Measurements from ENCODE around the gene PSD4.
"Not testable (repeated sequence)": the region's sequence is repeated elsewhere in the genome, so short reads cannot be mapped to it uniquely, and the experiment has no call there.

The PSD4 gene

DNA sequence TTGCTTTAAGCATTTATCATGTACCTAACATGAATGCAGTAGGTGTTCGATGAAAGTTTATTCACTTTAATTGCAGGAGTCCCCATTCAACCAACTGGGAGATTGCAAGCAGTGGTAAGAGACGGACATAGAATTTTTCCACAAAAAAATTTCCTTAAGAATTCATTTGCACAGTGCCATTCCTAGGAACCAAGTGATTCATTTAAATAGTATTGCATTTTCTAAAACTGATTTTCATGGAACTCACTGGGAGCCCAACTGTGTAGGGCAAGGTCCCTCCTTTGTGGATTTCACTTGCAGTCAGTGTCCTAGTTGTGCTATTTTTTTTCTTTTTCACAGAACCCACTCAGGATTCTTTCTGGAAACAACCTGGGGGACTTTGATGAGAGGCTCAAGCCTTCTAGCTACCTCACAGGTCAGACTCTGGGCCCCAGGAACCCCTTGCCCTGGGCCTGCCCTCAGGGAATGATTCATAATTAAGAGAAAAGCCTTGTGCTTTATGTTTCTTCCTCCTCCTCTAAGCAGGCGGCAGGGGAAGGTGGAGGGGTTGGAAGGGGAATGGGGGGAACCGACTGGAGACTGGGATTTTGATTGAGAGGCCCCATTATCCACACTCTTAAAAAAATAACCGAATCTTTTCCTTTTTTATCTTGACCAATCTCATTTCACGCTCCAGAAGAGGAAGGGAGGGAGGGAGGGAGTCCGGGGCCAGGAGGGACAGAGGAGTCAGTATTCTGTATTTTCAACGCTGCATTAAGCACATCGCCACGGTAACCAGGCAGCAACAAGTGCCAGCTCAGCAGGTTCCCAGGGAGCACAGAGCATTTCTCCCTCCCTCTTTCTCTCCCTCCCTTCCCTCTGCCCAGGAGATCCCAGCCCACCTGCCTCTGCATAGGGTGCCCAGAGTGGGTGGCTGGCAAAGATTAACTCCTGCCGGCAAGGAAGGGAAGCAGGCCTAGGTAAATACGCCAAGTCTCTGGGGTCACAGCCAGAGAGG is 51.8 kb downstream of the PSD4 start:
- no peak for DNase-seq

DNA sequence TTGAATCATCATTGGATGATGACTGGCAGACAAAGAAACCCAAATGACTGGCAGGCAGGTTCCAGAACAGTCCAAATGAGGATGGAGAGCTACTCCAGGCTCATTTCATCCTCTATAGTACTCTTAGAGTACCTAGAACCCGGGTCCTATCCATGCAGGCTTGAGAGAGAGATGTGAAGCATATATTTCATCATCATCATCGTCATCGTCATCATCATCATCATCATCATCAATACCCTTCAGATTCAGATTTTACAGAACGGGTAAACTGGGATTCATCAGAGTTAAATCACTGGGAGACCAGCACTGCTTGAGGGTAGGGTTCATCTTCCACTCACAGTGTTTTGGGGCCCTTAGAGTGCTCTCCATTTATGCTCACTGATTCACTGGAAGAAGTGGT is 52.7 kb downstream of the PSD4 start:
- DNase-seq: no peak

DNA sequence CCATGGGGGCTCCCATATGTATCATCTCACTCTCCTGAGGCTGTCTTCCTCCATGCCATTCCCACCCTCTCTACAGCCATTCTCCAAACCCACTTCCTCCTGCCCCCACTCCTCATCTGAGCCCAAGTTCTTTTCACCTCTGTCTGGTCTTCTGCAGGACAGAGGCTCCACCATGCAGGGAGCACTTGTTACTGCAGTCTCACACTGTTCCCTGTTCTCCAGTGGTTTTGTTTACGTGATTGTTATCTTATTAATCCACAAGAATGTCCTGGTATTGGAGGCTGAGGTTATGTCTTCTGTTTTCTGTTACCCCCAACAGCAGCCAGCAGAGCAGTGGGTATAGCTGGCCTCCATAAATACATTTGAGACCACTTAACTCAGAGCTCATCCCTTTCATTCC is 53.5 kb downstream of the PSD4 start:
- DNase-seq: no peak

DNA sequence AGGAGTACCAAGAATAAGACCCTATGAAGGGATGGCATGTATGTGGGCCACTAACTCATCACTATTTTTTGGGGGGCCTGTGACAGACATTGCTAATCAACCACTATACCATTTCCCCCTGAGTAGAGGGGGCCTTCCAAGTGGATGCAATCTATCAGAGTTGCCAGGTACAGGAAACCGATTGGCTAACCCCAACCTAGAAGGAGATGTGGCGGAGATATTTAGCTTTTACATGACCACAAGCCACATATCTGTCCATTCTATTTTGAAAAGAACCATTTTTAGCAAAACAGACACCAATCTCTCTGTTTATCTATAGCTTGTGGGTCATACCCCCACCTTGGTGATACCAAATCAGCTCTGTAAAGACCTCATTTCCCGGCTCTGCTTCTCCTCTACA is 53.9 kb downstream of the PSD4 start:
- no peak for DNase-seq

DNA sequence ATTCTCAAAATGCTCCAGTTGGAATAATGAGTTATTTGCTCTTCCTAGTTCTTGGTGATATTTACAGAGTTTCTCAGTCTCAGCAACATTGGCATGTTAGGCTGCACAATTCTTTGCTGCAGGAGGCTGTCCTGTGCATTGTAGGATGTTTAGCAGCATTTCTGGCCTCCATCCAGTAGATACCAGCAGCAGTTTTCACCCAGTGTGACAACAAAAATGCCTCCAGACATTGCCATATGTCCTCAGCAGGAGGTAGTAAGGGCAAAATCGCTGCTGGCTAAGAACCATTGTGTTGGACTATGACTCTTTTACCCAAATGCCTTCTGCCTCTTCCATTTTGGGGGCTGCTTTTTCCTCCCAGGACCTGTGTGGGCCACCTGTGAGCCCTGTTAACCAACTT is 54.6 kb downstream of the PSD4 start:
- DNase-seq: no peak

DNA sequence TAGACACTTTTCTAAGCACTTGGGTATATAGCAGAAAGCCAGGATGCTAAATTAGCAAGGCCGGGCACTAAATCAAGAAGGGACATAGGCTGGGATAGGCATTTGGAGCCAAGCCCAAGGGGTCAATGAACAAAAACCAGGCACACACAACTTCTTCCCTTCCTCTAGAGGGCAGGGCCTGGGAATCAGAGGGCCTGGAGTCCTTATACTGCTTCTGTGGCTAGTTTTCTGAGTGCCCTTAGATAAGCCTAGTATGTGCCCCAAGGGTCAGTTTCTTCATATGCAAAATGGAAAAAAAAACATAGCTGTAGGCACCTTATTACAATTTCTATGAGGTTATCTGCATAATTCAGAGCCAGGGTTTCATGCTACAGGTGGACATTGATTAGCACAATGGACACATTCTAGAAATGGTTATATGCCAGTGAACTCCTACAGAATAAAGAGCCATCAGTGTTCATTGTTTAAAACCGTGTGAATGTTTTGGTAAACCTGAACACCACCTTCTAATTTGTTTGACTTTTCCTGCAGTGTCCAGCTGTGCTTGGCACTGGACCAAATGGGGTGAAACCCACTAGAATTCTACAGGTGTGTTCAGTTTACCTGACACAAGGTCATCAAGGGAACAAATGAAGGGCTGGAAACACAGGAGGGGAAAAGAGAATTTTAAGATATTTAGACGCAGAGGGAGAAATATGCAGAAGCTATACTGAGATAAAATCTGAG is 55.4 kb downstream of the PSD4 start:
- no peak for DNase-seq

DNA sequence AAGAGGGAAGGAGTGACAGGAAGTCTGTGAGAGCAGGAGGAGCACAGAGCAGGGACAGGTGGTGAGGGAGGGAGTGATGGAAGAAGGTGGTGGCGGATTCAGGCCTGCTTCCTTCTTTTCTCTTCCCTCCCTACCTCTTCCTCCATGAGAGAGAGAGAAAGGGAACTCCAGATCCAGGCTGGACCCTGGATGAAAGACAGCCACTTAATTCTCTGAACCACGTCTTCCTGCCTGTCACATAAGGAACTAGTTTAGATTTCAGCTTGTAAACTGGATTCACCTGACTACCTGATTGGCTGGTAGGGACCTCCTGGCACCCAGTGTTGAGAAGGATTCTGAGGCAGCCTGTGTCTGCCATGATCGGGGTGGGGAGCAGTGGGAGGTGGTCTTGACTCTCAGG is 56.0 kb downstream of the PSD4 start:
- DNase-seq: no peak

DNA sequence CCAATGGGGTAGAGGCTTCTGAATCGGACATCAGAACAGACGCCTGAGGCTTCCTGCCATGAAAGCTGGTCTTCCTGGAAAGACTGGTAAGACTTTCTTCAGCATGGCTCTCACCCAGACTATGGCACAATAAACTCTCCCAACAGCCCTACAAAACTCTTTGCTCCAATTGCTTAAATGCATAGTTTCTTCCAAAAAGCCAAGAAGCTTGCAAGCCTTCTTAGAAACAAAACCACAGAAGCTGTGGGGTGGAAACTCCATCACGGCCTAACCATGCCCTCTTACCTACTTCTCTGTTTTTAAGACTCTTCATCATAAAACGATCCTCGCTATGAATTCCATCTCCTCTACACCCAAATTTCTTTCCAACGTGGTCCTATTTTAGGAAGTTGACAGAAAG is 56.8 kb downstream of the PSD4 start:
- no peak for DNase-seq

DNA sequence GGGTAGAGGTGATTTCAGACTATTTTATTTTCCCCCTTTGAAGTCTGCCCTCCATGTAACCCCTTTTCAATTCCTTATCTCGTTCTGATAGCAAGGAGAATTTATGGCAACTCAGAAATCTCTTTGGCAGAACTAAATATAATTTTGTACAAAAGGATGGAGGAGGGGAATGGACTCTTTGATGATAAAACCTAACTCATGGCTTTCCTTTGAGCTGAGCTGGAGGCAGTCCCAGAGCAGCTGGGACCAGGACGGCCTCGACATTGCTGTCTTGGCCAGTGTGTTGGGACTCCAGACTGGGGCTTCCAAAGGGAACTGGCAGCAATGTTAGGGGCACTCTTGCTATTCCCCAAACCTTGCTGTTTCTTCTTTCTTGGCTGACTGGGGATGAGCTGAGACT is 57.3 kb downstream of the PSD4 start:
- no peak for DNase-seq

DNA sequence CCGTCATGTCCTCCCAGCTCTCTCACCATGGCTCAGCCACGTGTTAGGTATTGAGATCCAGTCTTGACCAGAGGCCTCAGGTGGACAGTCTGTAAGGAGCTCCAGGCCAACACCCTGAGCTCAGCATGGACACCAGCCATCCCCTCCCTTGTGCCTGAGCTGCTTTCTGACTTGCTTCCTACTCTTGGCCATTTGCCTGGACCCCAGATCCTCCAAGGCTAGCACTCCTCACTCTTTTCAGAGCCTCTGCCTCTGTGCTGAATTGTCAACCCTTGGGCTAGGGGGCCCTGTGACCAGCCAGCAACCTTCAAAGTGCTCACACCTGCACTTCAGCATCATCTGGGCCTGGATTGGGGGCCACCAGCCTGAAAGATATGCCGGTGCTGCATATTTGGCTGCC is 58.4 kb downstream of the PSD4 start:
- DNase-seq: no peak

DNA sequence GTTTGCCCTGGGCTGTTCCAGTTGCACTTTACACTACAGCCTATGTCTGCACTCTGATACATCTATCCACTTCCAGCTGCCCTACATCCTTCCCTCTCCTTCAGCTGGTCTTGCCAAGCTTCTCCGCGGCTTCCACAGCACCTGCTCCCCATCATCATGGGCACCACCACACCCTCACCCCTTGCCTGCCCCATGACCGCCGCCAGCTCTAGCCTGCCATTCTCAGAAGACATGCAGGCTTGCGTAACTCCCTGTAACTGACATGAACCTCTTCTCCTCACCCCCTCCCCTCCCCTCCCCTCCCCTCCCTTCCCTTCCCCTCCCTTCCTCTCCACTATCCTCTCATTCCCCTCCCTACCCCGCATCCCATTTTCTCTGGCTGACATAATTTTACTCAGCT is 59.0 kb downstream of the PSD4 start:
- no peak for DNase-seq

DNA sequence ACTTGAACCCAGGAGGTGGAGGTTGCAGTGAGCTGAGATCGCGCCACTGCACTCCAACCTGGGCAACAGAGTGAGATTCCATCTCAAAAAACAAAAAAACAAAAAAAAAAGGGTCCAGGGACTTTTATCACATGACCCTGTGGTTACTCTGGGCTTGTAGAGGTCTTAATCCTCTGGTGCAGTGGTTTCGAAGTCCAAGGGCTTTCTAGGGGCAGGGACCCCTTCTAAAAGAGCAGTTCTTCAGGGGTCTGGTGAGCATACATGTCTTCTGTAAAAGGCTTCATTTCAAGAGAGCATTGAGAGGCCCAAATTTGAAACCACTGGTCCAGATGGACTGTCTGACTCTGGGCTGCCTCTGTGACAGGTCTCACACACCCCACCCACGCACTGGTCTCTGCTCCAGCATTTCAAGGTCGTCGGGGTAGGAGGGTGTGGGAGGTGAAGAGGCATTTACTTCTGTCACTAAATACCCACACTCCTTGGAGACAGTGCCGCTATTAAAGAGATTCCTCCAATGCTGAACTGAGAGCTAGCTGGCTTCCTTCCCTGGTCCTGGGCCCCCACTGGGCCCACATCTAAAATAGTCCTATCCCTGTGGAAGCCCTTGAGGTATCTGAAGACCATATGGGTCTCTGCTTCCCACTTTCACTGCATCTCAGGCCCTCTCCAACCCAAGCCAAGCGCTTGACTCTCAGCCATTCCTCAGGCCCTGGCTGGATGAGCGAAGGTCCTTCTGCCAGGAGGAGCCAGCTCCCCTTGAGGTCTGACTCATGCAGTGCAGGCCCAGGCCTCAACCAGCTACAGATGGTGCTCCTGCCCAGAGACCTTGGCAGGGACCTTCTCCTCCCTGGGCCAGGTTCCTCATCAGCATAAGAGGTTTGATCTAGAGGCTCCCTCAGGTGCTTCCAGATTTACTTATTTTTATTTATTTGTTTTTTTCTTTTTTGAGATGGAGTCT is 60.1 kb downstream of the PSD4 start:
- DNase-seq: no peak

DNA sequence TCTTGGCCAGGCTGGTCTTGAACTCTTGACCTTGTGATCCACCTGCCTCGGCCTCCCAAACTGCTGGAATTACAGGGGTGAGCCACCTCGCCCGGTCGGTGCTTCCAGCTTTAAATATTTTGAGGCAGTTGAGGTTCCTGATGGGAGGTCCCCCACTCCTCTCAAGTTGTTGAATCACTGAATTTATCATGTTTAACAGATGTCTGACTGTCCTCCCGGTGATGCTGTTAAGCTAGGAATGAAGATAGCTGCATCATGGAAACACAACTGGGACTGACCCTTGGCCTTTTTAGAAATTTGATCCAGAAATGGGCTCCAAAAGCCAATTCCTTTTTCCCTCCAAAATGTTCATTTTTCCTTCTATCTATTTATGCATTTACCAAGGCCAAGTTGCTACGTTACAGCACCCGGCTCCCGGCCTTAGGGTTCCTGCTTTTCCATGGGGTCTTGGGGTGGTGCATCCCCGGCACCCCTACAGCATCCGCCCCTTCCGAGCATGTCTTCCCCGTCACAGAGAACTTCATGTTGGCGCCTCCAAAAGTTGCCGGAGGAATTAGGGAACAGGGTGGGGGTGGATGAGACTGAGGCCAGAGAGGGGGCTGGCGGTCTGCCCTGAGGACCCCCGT is 61.1 kb downstream of the PSD4 start:
- DNase-seq: no peak

DNA sequence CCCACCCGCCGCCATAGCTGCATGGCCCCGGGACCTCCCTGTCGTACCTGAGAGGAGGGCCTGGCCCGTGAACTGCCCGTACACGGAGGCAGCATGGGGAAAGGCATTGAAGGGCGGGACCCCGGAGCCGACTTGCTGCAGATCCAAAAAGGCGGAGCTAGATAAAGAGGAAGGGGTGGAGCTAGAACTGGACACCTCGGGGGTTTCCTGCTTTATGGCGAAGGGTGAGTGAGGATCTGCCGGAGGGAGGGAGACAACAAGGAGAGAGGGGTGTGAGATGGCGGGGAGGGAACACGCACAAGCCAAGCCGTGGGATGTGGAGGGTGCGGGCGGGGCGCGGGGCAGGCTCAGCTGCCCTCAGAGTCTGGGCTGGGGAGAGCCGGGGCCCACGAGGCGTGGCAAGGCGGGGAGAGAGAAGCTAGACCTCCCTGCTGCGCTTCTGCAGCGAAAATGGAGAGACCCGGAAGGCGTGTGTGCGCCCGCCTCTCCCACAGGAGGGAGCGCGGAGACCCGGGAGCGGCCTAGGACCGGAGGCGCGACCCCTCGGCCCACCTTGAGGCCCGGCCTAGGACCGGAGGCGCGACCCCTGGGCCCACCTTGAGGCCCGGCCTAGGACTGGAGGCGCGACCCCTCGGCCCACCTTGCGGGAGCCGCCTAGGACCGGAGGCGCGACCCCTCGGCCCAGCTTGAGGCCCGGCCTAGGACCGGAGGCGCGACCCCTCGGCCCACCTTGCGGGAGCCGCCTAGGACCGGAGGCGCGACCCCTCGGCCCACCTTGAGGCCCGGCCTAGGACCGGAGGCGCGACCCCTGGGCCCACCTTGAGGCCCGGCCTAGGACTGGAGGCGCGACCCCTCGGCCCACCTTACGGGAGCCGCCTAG is 61.8 kb downstream of the PSD4 start:
- DNase-seq: not testable (repeated sequence)

DNA sequence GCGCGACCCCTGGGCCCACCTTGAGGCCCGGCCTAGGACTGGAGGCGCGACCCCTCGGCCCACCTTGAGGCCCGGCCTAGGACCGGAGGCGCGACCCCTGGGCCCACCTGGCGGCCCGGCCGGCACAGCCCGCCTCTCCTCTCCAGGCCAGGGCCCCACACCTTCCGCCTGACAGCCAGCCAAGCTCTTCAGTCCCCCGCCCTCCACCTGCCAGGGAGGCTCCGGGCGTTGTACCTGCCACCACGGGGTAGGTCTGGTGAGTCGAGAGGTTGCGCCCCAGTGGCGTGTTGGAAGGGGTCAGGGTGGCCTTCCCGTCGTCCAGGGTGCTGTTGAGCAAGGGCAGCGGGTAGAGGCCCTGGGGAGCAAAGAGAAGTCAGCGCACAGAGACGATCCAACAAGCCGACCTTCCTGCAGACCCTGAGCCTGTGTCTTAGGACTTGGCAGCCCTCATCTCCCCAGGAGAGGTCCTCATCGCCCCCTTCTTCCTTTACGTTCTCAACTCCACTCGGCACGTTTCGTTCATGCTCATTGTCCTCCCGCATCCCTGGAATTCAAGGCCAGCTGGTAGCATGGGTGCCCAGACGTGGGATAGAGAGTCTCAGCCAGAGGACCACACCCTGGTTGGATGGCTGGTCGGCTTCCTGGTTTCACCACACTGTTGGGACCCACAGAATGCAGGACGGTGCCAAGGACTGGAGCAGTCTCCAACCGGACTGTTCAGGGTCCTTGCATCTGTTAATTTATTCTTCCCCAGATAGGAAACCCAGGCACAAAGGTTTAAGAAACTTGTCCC is 62.8 kb downstream of the PSD4 start:
- DNase-seq: no peak

DNA sequence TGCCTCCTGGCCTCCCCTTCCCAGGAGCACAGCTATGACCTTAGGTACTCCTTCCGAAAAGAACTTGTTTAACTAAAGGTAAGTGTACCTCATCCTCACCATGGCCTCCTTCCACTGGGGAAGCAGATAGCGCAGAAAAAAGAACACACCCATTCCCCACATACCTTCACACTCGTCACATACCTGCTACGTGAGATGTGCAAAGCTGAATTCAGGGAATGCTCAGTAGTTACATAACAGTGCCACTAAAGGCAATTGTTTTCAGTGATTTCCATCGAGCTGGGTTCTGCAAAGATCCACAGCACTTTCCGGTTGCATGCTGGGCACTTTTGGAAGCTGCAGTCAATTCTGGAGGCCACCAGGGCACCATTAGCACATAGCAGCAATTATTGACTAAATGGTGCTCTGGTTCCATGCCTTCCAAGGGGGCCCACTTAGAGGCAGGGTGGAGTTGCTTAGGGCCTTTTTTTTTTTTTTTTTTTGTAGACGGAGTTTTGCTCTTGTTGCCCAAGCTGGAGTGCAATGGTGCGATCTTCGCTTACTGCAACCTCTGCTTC is 63.9 kb downstream of the PSD4 start:
- no peak for DNase-seq

DNA sequence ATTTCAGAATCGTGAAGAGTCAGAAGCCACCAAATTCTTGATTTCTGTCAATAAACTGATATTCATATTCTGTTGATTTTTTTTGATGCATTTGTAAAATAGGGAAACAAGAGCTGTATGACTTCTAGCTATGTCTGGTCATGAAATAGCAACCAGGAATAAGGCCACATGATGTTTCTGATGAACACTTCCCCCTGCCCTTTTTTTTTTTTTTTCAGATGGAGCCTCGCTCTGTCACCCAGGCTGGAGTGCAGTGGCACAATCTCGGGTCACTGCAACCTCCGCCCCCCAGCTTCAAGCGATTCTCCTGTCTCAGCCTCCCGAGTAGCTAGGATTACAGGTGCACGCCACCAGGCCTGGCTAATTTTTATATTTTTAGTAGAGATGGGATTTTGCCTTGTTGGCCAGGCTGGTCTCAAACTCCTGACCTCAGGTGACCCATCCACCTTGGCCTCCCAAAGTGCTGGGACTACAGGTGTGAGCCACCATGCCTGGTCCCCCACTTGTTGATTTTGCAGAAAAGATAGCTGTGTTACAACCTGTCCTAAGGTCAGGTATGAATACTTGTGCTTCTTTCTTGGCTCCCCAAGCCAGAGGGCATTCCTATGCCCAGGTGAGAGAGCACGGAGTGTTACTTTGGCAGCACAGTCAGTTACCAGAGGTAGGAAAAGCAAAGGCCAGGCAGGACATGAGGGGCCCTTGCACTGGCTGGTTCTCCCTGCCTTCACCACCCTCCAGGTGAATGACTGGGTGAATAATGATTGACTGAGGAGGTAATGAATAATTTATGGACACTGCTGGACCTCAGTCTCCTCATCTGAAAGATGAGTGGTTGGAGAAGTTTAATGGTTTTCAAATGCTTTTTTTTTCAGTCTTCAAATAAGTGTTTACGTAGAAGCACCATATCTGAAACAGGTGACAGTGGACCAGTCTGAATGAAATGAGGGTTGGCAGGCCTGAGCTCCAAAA is 65.4 kb downstream of the PSD4 start:
- DNase-seq: no peak

DNA sequence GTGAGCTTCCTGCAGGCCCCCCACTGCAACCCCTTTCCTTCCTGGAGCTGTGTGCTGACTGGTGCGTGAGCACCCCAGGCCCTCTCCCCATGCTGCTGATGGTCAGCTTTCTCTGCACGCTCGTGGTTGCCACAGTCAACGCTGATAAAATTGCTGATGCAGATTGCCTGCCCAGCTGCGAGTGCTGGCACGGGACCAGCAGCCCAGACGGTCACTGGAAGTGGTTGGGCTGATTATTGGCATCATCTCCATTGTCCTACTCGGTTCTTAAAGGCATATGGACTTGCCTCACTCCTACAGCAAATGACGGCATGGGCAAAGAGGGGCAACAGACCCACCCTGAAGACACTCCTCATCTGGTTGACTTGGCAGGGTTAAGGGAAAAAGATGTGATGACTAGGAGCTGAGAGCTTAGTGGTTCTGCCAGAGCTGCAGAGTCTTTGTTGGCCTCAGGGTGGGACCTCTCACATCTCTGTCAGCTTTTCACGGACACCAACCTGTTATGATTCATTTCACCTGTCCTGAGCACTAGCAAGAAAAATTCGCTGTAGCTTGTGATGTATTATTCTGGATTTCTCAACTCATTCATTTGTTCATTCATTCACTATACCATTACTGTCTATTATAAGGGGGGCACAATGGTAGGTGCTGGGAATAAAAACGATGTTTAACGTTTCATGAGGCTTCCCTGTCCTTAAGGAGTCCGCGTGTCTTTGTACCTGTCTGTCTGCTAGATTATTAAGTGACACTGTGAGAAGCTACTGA is 66.6 kb downstream of the PSD4 start:
- DNase-seq: no peak
